Esophagus squamous epithelium (tissue), 5 donors: ENCODE results near the gene SLC22A5. TPM values are rescaled to one million over a fixed set of nuclear protein-coding genes. Genes with fewer than 3 reads are reported as not detected.

Experiments used
- DNase-seq: peaks from one replicate; lab custom pipeline; 2025; lab: John Stamatoyannopoulos, UW
- H3K27ac ChIP-seq, 4 donors: fragments of 200-600 bp; sonication (generic); one replicate each; pipeline ENCODE4 v1.5.1; 2016 to 2019; ENCODE audit warnings: mild to moderate bottlenecking in 1 of 4
- H3K27me3 ChIP-seq, 4 donors: fragments of 200-600 bp; sonication (generic); 1 replicate in 3 of 4; 2 replicates in 1 of 4; pipeline versions ENCODE4 v1.5.1 to v1.6.0; 2017 to 2021; ENCODE audit warnings: antibody characterized with exemption in 1 of 4
- H3K36me3 ChIP-seq, 3 donors: fragments of 200-600 bp; sonication (generic); one replicate each; pipeline ENCODE4 v1.5.1; 2016 to 2019
- H3K4me1 ChIP-seq, 3 donors: fragments of 200-600 bp; sonication (generic); one replicate each; pipeline ENCODE4 v1.5.1; 2017 to 2019
- H3K4me3 ChIP-seq, 4 donors: fragments of 200-600 bp; sonication (generic); 1 replicate in 3 of 4; 2 replicates in 1 of 4; pipeline ENCODE4 v1.5.1; 2016 to 2019; ENCODE audit warnings: mild to moderate bottlenecking in 2 of 4, moderate library complexity in 1 of 4
- H3K9me3 ChIP-seq, 3 donors: fragments of 200-600 bp; sonication (generic); one replicate each; pipeline ENCODE4 v1.5.1; 2016 to 2019
- POLR2A ChIP-seq, 4 donors: fragments of 450-650 bp; IDR thresholded peaks; one replicate each; pipeline ENCODE4 v1.6.1; 2017; ENCODE audit warnings: antibody characterized with exemption in 4 of 4, mild to moderate bottlenecking in 4 of 4, moderate library complexity in 3 of 4
- WGBS, 2 donors: methylation state at CpG; one replicate each; pipeline ENCODE4 v1.1.5; 2018; 5-methylcytosine and 5-hydroxymethylcytosine counted together
- intact Hi-C: fragments of 100-400 bp; cut with DNase I; formaldehyde crosslinking; loops from one replicate; pipeline ENCODE4 v1.15.0; 2022
- total RNA-seq, 4 donors: library from RNA; depleted of rRNA; stranded (reverse); fragments of >200 nt; gene quantifications; one replicate each; pipeline ENCODE4 v1.1.0, GENCODE V29; 2016
- TF ChIP-seq, protein P1 (sequence below), 6 experiments: fragments of 450-650 bp in 4 of 6; fragments of 200-600 bp in 2 of 6; sonication (generic) in 2 of 6; IDR thresholded peaks; one replicate each; pipeline ENCODE4 v1.5.1; 2016 to 2019; ENCODE audit warnings: antibody characterized with exemption in 6 of 6, mild to moderate bottlenecking in 4 of 6, moderate library complexity in 4 of 6
- donor health status: DM: yes; HTN: yes; CAD: no.

Gene SLC22A5
- total RNA-seq, 4 donors from 2014 or later = 7.4 to 15.8 (median 8.3) TPM

DNA sequence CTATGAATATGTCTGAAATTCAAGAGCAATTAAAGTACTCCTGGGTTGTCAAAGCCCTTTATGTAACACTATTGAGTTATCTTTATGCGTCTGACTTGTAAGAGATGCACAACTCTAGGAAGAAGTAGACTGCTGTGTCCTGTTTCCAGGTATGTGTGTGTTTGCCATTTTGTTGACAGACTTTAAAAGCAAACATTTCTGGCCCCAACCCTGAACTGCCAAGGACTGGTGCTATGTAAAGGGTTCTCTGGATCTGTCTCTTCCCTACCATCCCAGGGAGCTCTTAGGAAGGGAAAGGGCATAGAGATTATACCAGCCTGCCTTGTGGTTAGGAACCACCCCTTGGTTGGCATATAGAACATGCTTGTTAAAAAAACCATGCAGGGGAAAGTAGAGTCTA lies 12.1 kb downstream of the SLC22A5 start:
- TF ChIP-seq POLR2A (IDR thresholded peaks at IDR 0.05) = no peak
- TF ChIP-seq, protein P1, sequence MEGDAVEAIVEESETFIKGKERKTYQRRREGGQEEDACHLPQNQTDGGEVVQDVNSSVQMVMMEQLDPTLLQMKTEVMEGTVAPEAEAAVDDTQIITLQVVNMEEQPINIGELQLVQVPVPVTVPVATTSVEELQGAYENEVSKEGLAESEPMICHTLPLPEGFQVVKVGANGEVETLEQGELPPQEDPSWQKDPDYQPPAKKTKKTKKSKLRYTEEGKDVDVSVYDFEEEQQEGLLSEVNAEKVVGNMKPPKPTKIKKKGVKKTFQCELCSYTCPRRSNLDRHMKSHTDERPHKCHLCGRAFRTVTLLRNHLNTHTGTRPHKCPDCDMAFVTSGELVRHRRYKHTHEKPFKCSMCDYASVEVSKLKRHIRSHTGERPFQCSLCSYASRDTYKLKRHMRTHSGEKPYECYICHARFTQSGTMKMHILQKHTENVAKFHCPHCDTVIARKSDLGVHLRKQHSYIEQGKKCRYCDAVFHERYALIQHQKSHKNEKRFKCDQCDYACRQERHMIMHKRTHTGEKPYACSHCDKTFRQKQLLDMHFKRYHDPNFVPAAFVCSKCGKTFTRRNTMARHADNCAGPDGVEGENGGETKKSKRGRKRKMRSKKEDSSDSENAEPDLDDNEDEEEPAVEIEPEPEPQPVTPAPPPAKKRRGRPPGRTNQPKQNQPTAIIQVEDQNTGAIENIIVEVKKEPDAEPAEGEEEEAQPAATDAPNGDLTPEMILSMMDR (IDR thresholded peaks at IDR 0.05) = no peak
- Histone ChIP-seq H3K9me3 (no peaks in the 10 kb centered on the region), H3K4me3 (no peak overlapping the region), H3K27me3 (no peaks in the 10 kb centered on the region), H3K4me1 (peaks cover 6 to 60% (median 21%) of the 10 kb centered on the region in 3 donors), H3K36me3 (peaks cover 0 to 41% (median 4%) of the 10 kb centered on the region in 3 donors), H3K27ac (peak overlapping the region; percentile 30 to 53 (median 40))
- no peak for DNase-seq
- WGBS, 2 donors = 40 to 57% methylated on average over 1 of the region's 1 CpG
- intact Hi-C loops = no loop called here

DNA sequence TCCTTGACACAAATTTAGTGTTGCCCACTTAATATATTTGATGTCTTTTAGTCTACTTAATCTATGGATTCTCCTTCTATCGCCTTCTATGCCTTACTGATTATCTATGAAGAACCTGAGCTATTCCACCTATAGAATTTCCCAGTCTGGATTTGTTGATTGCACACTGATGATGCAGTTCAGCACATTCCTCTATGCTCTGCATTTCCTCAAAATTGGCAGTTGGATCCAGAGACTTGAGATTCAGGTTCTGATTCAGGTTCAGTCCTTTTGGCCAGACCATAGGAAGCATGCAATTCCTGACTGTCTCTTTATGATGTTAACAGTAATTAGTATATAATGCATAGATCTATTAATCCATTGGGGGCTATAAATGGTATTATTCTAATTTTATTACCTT lies 13.8 kb downstream of the SLC22A5 start:
- Histone ChIP-seq H3K4me3 (no peak overlapping the region), H3K9me3 (no peaks in the 10 kb centered on the region), H3K4me1 (peaks cover 23 to 60% (median 35%) of the 10 kb centered on the region in 3 donors), H3K27me3 (no peaks in the 10 kb centered on the region), H3K27ac (no peak overlapping the region), H3K36me3 (peaks cover 0 to 38% (median 4%) of the 10 kb centered on the region in 3 donors)
- no peak for DNase-seq
- WGBS, 2 donors = 100% methylated on average over 1 of the region's 1 CpG
- no peak for TF ChIP-seq POLR2A (IDR thresholded peaks at IDR 0.05)
- TF ChIP-seq, protein P1 (IDR thresholded peaks at IDR 0.05) = no peak
- intact Hi-C loops = no loop called here

DNA sequence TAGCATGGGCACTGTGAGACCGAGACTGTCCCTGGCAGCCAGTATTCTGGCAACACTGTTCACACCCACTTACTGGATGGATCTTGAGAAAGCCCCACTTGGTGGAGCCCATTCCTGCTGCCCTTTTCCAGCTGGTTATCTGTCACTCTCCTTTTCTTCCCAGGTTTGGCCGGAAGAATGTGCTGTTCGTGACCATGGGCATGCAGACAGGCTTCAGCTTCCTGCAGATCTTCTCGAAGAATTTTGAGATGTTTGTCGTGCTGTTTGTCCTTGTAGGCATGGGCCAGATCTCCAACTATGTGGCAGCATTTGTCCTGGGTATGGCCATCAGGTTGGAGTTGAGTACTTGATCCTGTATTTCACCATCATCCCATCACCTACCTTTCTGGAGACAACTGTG lies 14.5 kb downstream of the SLC22A5 start:
- Histone ChIP-seq H3K27me3 (no peaks in the 10 kb centered on the region), H3K4me3 (no peak overlapping the region), H3K36me3 (peaks cover 0 to 31% (median 4%) of the 10 kb centered on the region in 3 donors), H3K9me3 (no peaks in the 10 kb centered on the region), H3K27ac (no peak overlapping the region), H3K4me1 (peaks cover 30 to 60% (median 42%) of the 10 kb centered on the region in 3 donors)
- DNase-seq = no peak
- WGBS, 2 donors = 80 to 89% methylated on average over 4 to 5 of the region's 5 CpGs
- no peak for TF ChIP-seq POLR2A (IDR thresholded peaks at IDR 0.05)
- TF ChIP-seq, protein P1 (IDR thresholded peaks at IDR 0.05) = no peak
- intact Hi-C loops = loop anchor here (2.0 kb wide), 1 partner anchor 119 kb away; no protein-coding TSS in a partner anchor

DNA sequence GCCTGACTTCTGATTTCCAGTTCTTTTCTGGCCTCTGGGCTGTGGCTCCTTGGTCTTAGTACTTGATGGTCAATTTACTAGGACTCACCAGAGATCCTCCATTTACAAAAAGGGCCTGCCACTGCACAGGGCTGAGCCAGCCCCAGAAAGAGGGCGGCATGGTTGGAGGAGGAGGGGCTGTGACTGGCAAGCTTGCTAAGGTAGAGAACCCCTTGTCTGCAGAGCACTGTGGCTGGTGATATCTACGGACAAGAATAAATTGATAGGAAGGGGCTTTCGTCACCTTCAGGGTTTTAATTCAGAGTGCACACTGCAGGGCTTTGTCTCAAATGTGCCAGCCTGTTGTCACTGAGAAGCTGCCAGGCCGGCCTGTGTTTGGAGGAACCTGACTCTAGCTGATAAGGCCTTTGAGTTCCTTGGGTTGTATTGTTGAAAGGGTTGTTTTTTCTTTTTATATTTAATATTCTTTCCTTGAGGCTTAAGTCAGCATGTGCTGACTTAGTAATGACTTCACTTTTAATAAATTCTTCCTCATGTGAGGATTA lies 15.1 kb downstream of the SLC22A5 start:
- H3K27me3 ChIP-seq = no peaks in the 10 kb centered on the region
- H3K9me3 ChIP-seq = no peaks in the 10 kb centered on the region
- no peak for DNase-seq
- peaks cover 36 to 66% (median 48%) of the 10 kb centered on the region in 3 donors for H3K4me1 ChIP-seq
- H3K36me3 ChIP-seq = peaks cover 0 to 27% (median 4%) of the 10 kb centered on the region in 3 donors
- intact Hi-C loops = loop anchor here (2.0 kb wide), 1 partner anchor 118 kb away; no protein-coding TSS in a partner anchor
- H3K4me3 ChIP-seq = no peak overlapping the region
- TF ChIP-seq, protein P1 (IDR thresholded peaks at IDR 0.05) = no peak
- no peak overlapping the region for H3K27ac ChIP-seq
- 92 to 94% methylated on average over 4 of the region's 4 CpGs for WGBS, 2 donors

DNA sequence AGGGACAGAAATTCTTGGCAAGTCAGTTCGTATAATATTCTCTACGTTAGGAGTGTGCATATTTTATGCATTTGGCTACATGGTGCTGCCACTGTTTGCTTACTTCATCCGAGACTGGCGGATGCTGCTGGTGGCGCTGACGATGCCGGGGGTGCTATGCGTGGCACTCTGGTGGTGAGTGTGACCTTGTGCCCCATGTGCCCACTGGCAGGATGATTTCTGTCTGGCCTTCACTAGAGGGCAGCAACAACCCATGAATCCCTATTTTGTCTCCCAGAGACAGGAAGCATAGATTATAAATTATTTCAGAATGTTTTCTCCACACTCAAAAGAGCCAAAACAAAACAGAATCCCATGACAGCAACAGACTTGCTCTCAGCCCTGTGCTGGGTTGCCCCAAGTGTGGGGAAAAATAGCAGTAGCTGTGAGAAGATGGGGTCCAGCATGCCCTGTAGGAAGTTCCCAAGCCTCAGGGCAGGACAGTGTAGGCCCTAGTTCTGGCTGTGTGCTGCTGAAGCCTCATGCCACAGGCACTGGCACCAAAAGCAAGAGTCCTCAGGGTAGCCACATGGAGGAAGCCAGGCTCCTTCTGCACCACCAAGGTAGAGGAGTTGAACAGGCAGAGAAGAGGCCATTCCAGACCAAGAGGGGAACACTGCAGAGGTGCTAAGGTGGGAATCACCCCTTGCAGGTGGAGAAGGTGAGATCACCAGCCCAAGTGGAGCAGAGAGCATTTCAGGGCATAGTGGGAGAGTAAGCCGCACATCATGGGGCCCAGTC lies 16.0 kb downstream of the SLC22A5 start:
- intact Hi-C loops = loop anchor here (2.0 kb wide), 1 partner anchor 117 kb away; no protein-coding TSS in a partner anchor
- Histone ChIP-seq H3K4me3 (no peak overlapping the region), H3K4me1 (peaks cover 43 to 75% (median 57%) of the 10 kb centered on the region in 3 donors), H3K27me3 (no peaks in the 10 kb centered on the region), H3K9me3 (no peaks in the 10 kb centered on the region), H3K36me3 (peaks cover 0 to 18% (median 4%) of the 10 kb centered on the region in 3 donors), H3K27ac (peak overlapping the region; percentile 7 to 96 (median 50))
- TF ChIP-seq, protein P1 (IDR thresholded peaks at IDR 0.05) = peak; percentile 61 to 85 (median 72)
- no peak for TF ChIP-seq POLR2A (IDR thresholded peaks at IDR 0.05)
- 36 to 44% methylated on average over 9 of the region's 9 CpGs for WGBS, 2 donors
- DNase-seq = no peak
